H9 (cell line): Measurements from ENCODE around the gene EPB41L4A. TPM values are rescaled to one million over a fixed set of nuclear protein-coding genes. Genes with fewer than 3 reads are reported as not detected.

ENCODE experiments used
- DNase-seq: peaks from one replicate; pipeline ENCODE4 v3.0.0-alpha.2; 2017
- H2AFZ ChIP-seq: one replicate; pipeline ENCODE4 v1.6.1; 2013; ENCODE audit warnings: mild to moderate bottlenecking, low read length, control low read depth, moderate library complexity
- H2AK5ac ChIP-seq: 2 replicates; pipeline ENCODE4 v1.6.1; 2013; ENCODE audit warnings: low read length, control low read depth, mixed read lengths; ENCODE audit not compliant: insufficient read length
- H2BK120ac ChIP-seq: one replicate; pipeline ENCODE4 v1.6.1; 2013; ENCODE audit warnings: low read depth, mild to moderate bottlenecking, low read length, control low read depth, inconsistent platforms; ENCODE audit not compliant: poor library complexity, severe bottlenecking
- H2BK12ac ChIP-seq: 2 replicates; pipeline ENCODE4 v1.6.1; 2013; ENCODE audit warnings: low read length, control low read depth, mixed read lengths, low read depth; ENCODE audit not compliant: insufficient read length
- H2BK15ac ChIP-seq: 2 replicates; pipeline ENCODE4 v1.6.1; 2013; ENCODE audit warnings: low read depth, low read length, control low read depth
- H2BK20ac ChIP-seq: one replicate; pipeline ENCODE4 v1.6.1; 2013; ENCODE audit warnings: low read depth, mild to moderate bottlenecking, low read length, control low read depth, inconsistent platforms; ENCODE audit not compliant: poor library complexity, severe bottlenecking
- H2BK5ac ChIP-seq: 2 replicates; pipeline ENCODE4 v1.6.1; 2013; ENCODE audit warnings: low read length, control low read depth, mixed read lengths; ENCODE audit not compliant: insufficient read length
- H3K14ac ChIP-seq: 2 replicates; pipeline ENCODE4 v1.6.1; 2013; ENCODE audit warnings: low read length, control low read depth; ENCODE audit not compliant: insufficient read depth
- H3K18ac ChIP-seq: 2 replicates; pipeline ENCODE4 v1.6.1; 2013; ENCODE audit warnings: low read depth, mild to moderate bottlenecking, mixed read lengths, low read length, control low read depth; ENCODE audit not compliant: insufficient read length
- H3K23ac ChIP-seq: 2 replicates; pipeline ENCODE4 v1.6.1; 2013; ENCODE audit warnings: low read length, control low read depth, mixed read lengths, low read depth; ENCODE audit not compliant: insufficient read length
- H3K23me2 ChIP-seq: 2 replicates; pipeline ENCODE4 v1.6.1; 2013; ENCODE audit warnings: low read depth, mild to moderate bottlenecking, mixed read lengths, low read length, control low read depth; ENCODE audit not compliant: insufficient read length, poor library complexity, severe bottlenecking
- H3K27ac ChIP-seq: 2 replicates; pipeline ENCODE4 v1.5.1; 2013; ENCODE audit warnings: low read length, control low read depth, mixed read lengths, low read depth; ENCODE audit not compliant: insufficient read length
- H3K27me3 ChIP-seq: 2 replicates; pipeline ENCODE4 v1.6.1; 2013; ENCODE audit warnings: low read length, control low read depth, inconsistent platforms; ENCODE audit not compliant: insufficient read depth
- H3K4ac ChIP-seq: 2 replicates; pipeline ENCODE4 v1.6.1; 2013; ENCODE audit warnings: low read depth, mild to moderate bottlenecking, control low read depth, inconsistent platforms, low read length, moderate library complexity
- H3K4me1 ChIP-seq: 2 replicates; pipeline ENCODE4 v1.6.1; 2013; ENCODE audit warnings: low read length, control low read depth, inconsistent platforms; ENCODE audit not compliant: insufficient read depth
- H3K4me2 ChIP-seq: 2 replicates; pipeline ENCODE4 v1.6.1; 2013; ENCODE audit warnings: low read length, control low read depth, mixed read lengths; ENCODE audit not compliant: insufficient read length, insufficient read depth
- H3K56ac ChIP-seq: 2 replicates; pipeline ENCODE4 v1.6.1; 2013; ENCODE audit warnings: low read depth, mild to moderate bottlenecking, mixed read lengths, low read length, control low read depth; ENCODE audit not compliant: insufficient read length
- H3K79me1 ChIP-seq: 2 replicates; pipeline ENCODE4 v1.6.1; 2013; ENCODE audit warnings: low read depth, mild to moderate bottlenecking, moderate library complexity, low read length, control low read depth, inconsistent platforms; ENCODE audit not compliant: insufficient read depth, poor library complexity, severe bottlenecking
- H3K79me2 ChIP-seq: 2 replicates; pipeline ENCODE4 v1.6.1; 2013; ENCODE audit warnings: low read length, control low read depth, inconsistent platforms; ENCODE audit not compliant: insufficient read depth
- H3K9ac ChIP-seq: 2 replicates; pipeline ENCODE4 v1.6.1; 2013; ENCODE audit warnings: low read length, control low read depth, mixed read lengths; ENCODE audit not compliant: insufficient read length; ENCODE audit errors: extremely low read depth
- H3K9me3 ChIP-seq: one replicate; pipeline ENCODE4 v1.6.1; 2013; ENCODE audit warnings: low read depth, low read length, inconsistent platforms; ENCODE audit not compliant: control insufficient read depth
- H3T11ph ChIP-seq: one replicate; pipeline ENCODE4 v1.6.1; 2013; ENCODE audit warnings: mild to moderate bottlenecking, low read length, control low read depth, inconsistent platforms
- H4K20me1 ChIP-seq: one replicate; pipeline ENCODE4 v1.6.1; 2013; ENCODE audit not compliant: control insufficient read depth, insufficient read length, insufficient read depth
- H4K5ac ChIP-seq: 2 replicates; pipeline ENCODE4 v1.6.1; 2013; ENCODE audit warnings: low read depth, mild to moderate bottlenecking, mixed read lengths, low read length, control low read depth; ENCODE audit not compliant: insufficient read length
- H4K8ac ChIP-seq: replicated peaks from 2 replicates; pipeline ENCODE4 v1.6.1; 2013; ENCODE audit warnings: low read length, control low read depth, mixed read lengths, low read depth; ENCODE audit not compliant: insufficient read length
- H4K91ac ChIP-seq: 2 replicates; pipeline ENCODE4 v1.6.1; 2013; ENCODE audit warnings: low read depth, mild to moderate bottlenecking, moderate library complexity, mixed read lengths, low read length, control low read depth; ENCODE audit not compliant: insufficient read length
- H3K27ac Mint-ChIP-seq, 3 experiments: 2 replicates in 2 of 3; 3 replicates in 1 of 3; pipeline ENCODE4 v1.8.0; 2020 to 2021; ENCODE audit warnings: mixed read lengths in 3 of 3, mild to moderate bottlenecking in 1 of 3, moderate library complexity in 1 of 3
- H3K27me3 Mint-ChIP-seq: 2 replicates; pipeline ENCODE4 v1.8.0; 2021; ENCODE audit warnings: low read depth, mild to moderate bottlenecking, moderate library complexity, mixed read lengths
- H3K36me3 Mint-ChIP-seq, 3 experiments: 2 replicates in 2 of 3; 3 replicates in 1 of 3; pipeline ENCODE4 v1.8.0; 2020 to 2021; ENCODE audit warnings: low read depth in 3 of 3, mixed read lengths in 3 of 3; ENCODE audit not compliant: insufficient read depth in 1 of 3
- H3K4me1 Mint-ChIP-seq, 2 experiments: 2 replicates each; pipeline ENCODE4 v1.8.0; 2020; ENCODE audit warnings: mixed read lengths in 2 of 2
- H3K4me3 Mint-ChIP-seq, 2 experiments: 2 replicates in 1 of 2; 3 replicates in 1 of 2; pipeline ENCODE4 v1.8.0; 2020 to 2021; ENCODE audit warnings: mild to moderate bottlenecking in 2 of 2, mixed read lengths in 2 of 2, moderate library complexity in 1 of 2
- H3K9me3 Mint-ChIP-seq, 2 experiments: 2 replicates in 1 of 2; 3 replicates in 1 of 2; pipeline ENCODE4 v1.8.0; 2020; ENCODE audit warnings: mild to moderate bottlenecking in 2 of 2, mixed read lengths in 2 of 2, moderate library complexity in 1 of 2
- CTCF ChIP-seq: fragments of 200-600 bp; sonication (generic); conservative IDR thresholded peaks from 3 replicates; pipeline ENCODE4 v1.8.0; 2021; ENCODE audit warnings: antibody characterized with exemption, mild to moderate bottlenecking
- WGBS: extraction: QIAGEN DNeasy Blood & Tissue Kit; methylation state at CpG from one replicate; pipeline ENCODE4 v1.1.7; 2013; ENCODE audit warnings: missing lambda C conversion rate, low lambda C conversion rate, mixed read lengths; ENCODE audit not compliant: insufficient read length; ENCODE audit errors: extremely low coverage; 5-methylcytosine and 5-hydroxymethylcytosine counted together
- total RNA-seq: library from RNA; stranded (reverse); gene quantifications from 2 replicates; pipeline ENCODE4 v1.2.1, GENCODE V29; 2021

EPB41L4A gene
- total RNA-seq, 1 experiment from 2014 or later, result 4.9 TPM

GRCh38 chr5:112227911-112228631, 191.0 kb downstream of the EPB41L4A start:
- Histone ChIP-seq H2BK20ac (no peak overlapping the region), H2BK5ac (no peak overlapping the region), H3K79me1 (no peaks in the 10 kb centered on the region), H4K5ac (no peak overlapping the region), H3K18ac (no peak overlapping the region), H2BK15ac (no peak overlapping the region), H4K8ac (no peak overlapping the region), H3K56ac (no peak overlapping the region), H3K4me2 (no peak overlapping the region), H3K9me3 (no peaks in the 10 kb centered on the region), H4K91ac (no peak overlapping the region), H4K20me1 (no peaks in the 10 kb centered on the region), H2BK120ac (no peak overlapping the region), H3K79me2 (no peaks in the 10 kb centered on the region), H3K23ac (no peak overlapping the region), H3K9ac (no peak overlapping the region), H3K23me2 (no peaks in the 10 kb centered on the region), H2BK12ac (no peak overlapping the region), H2AK5ac (no peak overlapping the region), H3K27me3 (no peaks in the 10 kb centered on the region), H2AFZ (no peak overlapping the region), H3T11ph (no peak overlapping the region), H3K4ac (no peak overlapping the region), H3K4me1 (no peaks in the 10 kb centered on the region; the same call in 1 of the 2 replicates), H3K14ac (no peak overlapping the region), H3K27ac (no peak overlapping the region)
- no peak overlapping the region; a peak in 1 of 7 replicates for H3K27ac Mint-ChIP-seq
- H3K36me3 Mint-ChIP-seq, result no peaks in the 10 kb centered on the region
- H3K4me1 Mint-ChIP-seq, result peaks cover 6 to 10% of the 10 kb centered on the region in 2 experiments
- DNase-seq, result no peak
- H3K27me3 Mint-ChIP-seq, result no peaks in the 10 kb centered on the region
- H3K9me3 Mint-ChIP-seq, result no peaks in the 10 kb centered on the region
- no peak overlapping the region for H3K4me3 Mint-ChIP-seq
- WGBS, result no CpG with 5 or more reads among the region's 4 CpGs
- no peak for TF ChIP-seq CTCF
